ENCODE data around the gene CASP5.

Gene CASP5

DNA sequence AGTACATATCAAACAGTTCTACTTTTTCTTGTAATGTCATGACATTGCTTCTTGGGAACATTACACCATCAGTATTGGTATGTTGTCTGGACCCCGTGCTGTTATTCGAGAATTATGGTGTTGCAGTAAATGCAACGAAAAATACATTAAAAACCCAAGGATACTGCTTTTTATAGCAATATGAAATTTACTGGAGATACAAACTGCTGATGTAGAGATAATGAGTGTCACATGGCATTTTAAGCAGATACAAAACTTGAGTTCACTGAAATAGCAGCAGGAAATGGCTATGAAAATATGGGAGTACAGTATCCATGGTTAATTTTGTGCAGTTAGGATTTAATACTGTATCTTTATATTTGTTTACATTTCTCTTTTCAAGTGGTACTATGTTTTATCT, 29.5 kb upstream of the CASP5 start:
- Histone ChIP-seq H3K27me3 (ENCODE audit: control insufficient read depth, low read length) (no peaks in the 10 kb centered on the region), H3K36me3 (ENCODE audit: control insufficient read depth, low read length) (no peaks in the 10 kb centered on the region), H3K9me2 (replicated peaks; ENCODE audit: control insufficient read depth, low read length) (no peaks in the 10 kb centered on the region), H3K27ac (ENCODE audit: low read depth, low read length) (no peak overlapping the region), H3K9me3 (ENCODE audit: control insufficient read depth, insufficient read depth, low read length) (no peaks in the 10 kb centered on the region), H3F3A (ENCODE audit: control insufficient read depth, insufficient read depth) (no peaks in the 10 kb centered on the region), H3K4me1 (ENCODE audit: control insufficient read depth, low read length) (no peaks in the 10 kb centered on the region), H4K20me1 (ENCODE audit: control insufficient read depth, insufficient read depth, low read depth, low read length) (no peaks in the 10 kb centered on the region), H3K4me3 (ENCODE audit: low read length) (no peak overlapping the region), H3K4me2 (ENCODE audit: low read length) (no peak overlapping the region), H3K79me2 (ENCODE audit: control insufficient read depth, low read length) (no peaks in the 10 kb centered on the region)
- no peak for TF ChIP-seq EZH2phosphoT487 (IDR thresholded peaks at IDR 0.05; ENCODE audit: borderline replicate concordance, low read length)
- TF ChIP-seq, protein P1, sequence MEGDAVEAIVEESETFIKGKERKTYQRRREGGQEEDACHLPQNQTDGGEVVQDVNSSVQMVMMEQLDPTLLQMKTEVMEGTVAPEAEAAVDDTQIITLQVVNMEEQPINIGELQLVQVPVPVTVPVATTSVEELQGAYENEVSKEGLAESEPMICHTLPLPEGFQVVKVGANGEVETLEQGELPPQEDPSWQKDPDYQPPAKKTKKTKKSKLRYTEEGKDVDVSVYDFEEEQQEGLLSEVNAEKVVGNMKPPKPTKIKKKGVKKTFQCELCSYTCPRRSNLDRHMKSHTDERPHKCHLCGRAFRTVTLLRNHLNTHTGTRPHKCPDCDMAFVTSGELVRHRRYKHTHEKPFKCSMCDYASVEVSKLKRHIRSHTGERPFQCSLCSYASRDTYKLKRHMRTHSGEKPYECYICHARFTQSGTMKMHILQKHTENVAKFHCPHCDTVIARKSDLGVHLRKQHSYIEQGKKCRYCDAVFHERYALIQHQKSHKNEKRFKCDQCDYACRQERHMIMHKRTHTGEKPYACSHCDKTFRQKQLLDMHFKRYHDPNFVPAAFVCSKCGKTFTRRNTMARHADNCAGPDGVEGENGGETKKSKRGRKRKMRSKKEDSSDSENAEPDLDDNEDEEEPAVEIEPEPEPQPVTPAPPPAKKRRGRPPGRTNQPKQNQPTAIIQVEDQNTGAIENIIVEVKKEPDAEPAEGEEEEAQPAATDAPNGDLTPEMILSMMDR (IDR thresholded peaks at IDR 0.05; ENCODE audit: low read depth, low read length, poor library complexity, severe bottlenecking) = no peak

DNA sequence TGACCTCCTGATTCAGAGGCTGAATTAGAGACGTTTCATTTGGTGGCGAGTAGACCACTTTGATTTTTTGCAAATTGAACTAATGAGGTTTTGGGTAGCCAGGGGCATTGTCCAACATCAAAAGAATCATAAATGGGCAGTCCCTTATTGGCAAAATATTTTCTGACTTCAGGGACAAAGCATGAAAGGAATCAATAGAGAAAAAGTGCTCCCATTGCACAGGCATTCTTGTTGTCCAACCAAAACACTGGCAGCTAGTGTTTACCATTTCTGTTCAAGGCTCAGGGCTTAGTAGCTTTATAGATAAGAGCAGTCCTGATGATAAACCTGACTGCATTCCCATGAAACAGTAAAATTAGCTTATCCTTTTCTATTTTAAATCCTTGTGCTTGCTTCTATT, 28.6 kb upstream of the CASP5 start:
- TF ChIP-seq EZH2phosphoT487 (IDR thresholded peaks at IDR 0.05; ENCODE audit: borderline replicate concordance, low read length) = no peak
- TF ChIP-seq, protein P1 (IDR thresholded peaks at IDR 0.05; ENCODE audit: low read depth, low read length, poor library complexity, severe bottlenecking) = no peak
- Histone ChIP-seq H3K79me2 (ENCODE audit: control insufficient read depth, low read length) (no peaks in the 10 kb centered on the region), H3K27me3 (ENCODE audit: control insufficient read depth, low read length) (no peaks in the 10 kb centered on the region), H3K4me1 (ENCODE audit: control insufficient read depth, low read length) (no peaks in the 10 kb centered on the region), H3K36me3 (ENCODE audit: control insufficient read depth, low read length) (no peaks in the 10 kb centered on the region), H4K20me1 (ENCODE audit: control insufficient read depth, insufficient read depth, low read depth, low read length) (no peaks in the 10 kb centered on the region), H3K9me2 (replicated peaks; ENCODE audit: control insufficient read depth, low read length) (no peaks in the 10 kb centered on the region), H3K27ac (ENCODE audit: low read depth, low read length) (no peak overlapping the region), H3K9me3 (ENCODE audit: control insufficient read depth, insufficient read depth, low read length) (no peaks in the 10 kb centered on the region), H3K4me2 (ENCODE audit: low read length) (no peak overlapping the region), H3F3A (ENCODE audit: control insufficient read depth, insufficient read depth) (no peaks in the 10 kb centered on the region), H3K4me3 (ENCODE audit: low read length) (no peak overlapping the region)

DNA sequence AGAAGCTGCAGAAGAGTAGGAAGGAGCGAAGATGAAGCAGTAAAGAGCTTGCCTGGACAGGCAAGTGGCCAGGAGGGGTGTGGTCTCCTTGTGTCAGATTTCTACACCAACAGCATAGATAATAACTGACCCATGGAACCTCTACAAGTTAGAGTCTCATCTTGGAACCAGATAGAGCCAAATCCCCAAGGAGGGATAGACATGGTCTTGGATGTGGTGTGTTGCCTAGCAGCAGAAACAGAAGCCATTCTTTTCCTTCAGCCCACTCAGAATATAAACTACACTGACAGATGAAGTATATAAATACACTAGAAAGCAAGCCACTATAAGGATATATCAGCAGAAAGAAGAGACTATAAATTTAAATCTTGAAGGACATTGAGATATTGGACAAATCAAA, 26.5 kb upstream of the CASP5 start:
- TF ChIP-seq, protein P1 (IDR thresholded peaks at IDR 0.05; ENCODE audit: low read depth, low read length, poor library complexity, severe bottlenecking) = no peak
- no peak for TF ChIP-seq EZH2phosphoT487 (IDR thresholded peaks at IDR 0.05; ENCODE audit: borderline replicate concordance, low read length)
- no peak overlapping the region for H3K4me2 ChIP-seq (ENCODE audit: low read length)

More for the DNA sequence above, 26.5 kb upstream of the CASP5 start:
- no peaks in the 10 kb centered on the region for H3K27me3 ChIP-seq (ENCODE audit: control insufficient read depth, low read length)
- no peaks in the 10 kb centered on the region for H3K79me2 ChIP-seq (ENCODE audit: control insufficient read depth, low read length)
- no peaks in the 10 kb centered on the region for H3F3A ChIP-seq (ENCODE audit: control insufficient read depth, insufficient read depth)
- H3K9me2 ChIP-seq (replicated peaks; ENCODE audit: control insufficient read depth, low read length) = no peaks in the 10 kb centered on the region
- no peak overlapping the region for H3K4me3 ChIP-seq (ENCODE audit: low read length)
- no peaks in the 10 kb centered on the region for H3K36me3 ChIP-seq (ENCODE audit: control insufficient read depth, low read length)
- H3K9me3 ChIP-seq (ENCODE audit: control insufficient read depth, insufficient read depth, low read length) = no peaks in the 10 kb centered on the region
- H3K4me1 ChIP-seq (ENCODE audit: control insufficient read depth, low read length) = no peaks in the 10 kb centered on the region
- H4K20me1 ChIP-seq (ENCODE audit: control insufficient read depth, insufficient read depth, low read depth, low read length) = no peaks in the 10 kb centered on the region
- no peak overlapping the region for H3K27ac ChIP-seq (ENCODE audit: low read depth, low read length)
